ENCODE measurements around the gene STXBP4.

STXBP4 gene

DNA sequence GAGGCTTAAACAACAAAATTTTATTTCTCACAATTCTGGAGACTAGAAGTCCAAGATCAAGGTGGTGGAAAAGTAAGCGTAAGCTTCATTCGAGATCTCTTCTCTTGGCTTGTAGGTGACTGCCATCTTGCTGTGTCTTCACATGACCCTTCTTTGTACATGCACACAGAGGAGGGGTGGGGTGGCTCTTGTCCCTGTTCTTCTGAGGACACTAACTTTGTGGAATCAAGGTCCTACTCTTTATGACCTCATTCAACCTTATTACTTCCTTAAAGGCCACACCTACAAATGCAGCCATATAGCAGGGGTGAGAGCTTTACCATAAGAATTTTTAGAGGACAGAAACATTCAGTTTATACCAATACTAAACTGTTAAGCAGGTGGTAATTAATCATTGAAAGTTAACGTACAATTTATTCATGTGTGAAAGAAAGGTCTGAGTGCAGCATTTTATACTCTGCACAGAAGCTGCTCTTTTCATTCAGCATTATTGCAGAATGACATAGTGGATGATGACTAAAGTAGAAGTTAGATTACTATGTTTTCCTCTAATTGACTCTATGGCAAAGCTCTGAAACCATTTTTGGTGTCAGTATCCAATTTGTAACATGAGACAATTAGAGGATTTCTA lies 156.3 kb downstream of the STXBP4 start:
- DNase-seq = no peak

DNA sequence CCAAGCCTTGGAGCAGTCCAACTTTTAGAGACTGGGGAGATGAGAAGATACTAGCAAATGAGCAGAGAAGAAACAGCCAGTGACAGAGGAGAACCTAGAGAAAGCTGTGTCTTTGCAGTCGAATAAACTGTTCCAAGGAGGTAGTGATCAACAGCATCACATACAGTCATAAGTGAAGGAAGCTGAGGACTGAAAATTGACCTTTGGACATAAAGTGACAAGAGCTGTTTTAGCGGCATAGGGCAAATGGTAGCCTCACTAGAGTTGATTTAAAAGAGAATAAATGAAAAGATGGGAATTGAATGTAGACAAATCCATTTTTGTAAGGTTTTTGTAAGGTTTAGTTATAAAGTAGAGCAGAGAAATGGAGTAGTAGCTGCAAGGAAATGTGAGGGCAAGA lies 165.0 kb downstream of the STXBP4 start:
- DNase-seq = no peak

DNA sequence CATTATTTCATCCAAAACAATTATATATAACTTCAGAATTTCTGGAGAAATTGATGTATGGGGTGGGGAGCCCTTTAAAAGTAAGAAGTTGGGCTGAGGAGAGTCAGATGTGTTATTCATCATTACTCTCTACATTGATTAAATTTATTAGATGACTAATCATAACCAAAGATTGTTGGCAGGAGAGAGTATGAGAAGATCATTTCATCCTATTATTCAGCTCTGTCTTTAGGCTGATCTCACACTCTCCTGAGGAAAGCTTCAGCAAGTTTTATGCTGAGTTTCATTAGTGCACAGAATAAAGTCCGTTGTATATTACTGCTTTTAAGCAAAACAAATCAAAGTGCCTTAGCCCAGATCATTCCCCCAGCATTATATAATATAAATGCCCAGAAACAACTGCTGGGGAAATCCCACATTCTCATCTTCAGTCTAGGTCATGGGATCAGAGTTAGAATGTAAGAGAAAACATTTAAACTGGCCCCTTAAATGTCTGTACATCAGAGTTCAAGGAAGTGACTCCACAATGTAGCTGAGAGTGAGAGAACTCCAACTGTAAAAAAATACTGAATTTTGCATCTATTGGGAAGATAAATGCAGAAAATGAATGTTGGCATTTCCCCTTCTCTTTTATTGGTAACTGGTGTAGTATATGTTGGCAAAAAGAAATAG lies 166.1 kb downstream of the STXBP4 start:
- no peak for DNase-seq

DNA sequence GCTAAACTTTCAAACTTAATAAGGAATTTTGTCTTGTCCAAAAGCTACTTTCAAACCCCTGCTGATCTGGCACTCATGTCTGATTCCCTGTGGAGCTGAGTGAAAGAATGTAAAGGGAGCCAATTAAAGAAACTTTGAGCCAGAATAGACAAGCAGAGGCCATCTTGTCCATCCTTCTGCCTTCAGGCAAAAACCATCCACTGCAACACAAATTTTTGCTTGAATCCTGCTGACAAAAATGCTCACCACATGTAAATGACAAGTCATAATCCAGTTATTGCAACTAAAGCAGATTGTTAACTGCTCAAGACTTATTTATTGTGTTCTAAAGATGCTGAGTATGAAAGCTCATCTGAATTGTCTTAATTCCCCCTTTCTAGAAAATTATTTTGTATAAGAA lies 172.2 kb downstream of the STXBP4 start:
- no peak for DNase-seq

DNA sequence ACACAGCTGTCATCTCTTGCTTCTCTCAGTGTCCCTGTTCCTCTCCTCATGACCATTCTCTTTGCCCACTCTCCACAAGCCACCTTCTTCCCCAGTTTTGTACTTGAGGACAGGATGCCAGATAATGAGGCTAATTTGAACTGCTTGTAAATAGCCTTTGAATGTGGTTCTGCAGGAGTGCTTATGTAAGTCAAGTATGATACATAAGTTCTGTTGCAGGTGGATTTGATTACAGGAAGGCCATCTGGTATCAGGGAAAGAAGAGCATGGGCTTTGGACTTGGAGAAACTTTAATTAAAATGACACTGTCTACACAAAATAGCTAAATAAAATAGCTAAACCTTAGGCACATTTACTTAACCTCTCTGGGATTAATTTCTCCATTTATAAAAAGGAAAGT lies 176.0 kb downstream of the STXBP4 start:
- DNase-seq = peak; percentile 32

DNA sequence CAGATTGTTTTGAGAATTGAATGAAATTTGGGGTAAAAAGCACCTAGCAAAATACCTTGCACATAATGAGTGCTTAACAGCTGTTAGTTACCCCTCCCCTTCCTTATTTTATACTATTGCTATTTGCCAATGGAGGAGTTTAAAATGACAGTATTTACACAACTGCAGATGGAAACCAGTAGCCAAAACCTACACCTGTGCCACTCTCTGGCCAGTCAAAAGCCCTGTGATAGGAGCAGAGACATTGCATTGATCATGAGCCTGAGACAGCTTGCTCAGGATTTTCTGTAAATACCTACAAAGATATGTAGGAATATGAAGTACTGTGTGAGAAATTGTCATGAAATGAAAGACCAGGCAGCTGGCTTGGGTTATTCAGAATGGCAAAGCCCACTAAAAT lies 180.9 kb downstream of the STXBP4 start:
- DNase-seq = no peak

DNA sequence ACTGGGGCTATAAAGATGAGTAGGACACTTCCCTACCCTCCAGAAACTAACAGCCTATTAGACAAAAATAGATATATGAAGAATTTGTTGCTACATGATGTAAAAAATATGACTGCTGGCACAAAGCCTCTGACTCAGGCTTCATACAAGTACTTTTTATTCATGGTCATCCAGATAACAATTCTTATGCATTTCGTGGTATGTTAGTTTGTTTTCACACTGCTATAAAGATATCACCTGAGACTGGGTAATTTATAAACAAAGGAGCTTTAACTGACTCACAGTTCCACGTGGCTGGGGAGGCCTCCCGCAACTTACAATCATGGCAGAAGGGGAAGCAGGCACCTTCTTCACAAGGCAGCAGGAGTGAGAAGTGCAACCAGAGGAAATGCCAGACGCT lies 183.7 kb downstream of the STXBP4 start:
- no peak for DNase-seq

DNA sequence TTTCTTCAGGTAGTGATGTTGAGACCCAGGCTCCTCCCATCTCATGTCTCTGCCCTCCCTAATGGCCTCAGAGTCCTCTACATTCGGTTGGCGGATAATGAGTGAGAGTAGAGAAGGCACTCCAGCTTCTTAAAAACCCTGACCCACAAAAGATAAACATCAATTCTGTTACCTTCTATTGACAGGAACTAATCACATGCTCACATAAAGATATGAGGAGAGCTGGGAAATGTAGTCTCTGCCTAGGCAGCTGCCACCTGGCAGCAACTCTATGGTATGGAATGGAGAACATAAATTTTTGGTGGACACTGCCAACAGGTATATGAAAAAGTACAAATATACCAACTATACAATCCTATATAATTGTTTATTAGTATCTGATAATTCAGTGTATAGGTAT lies 185.5 kb downstream of the STXBP4 start:
- DNase-seq = peak; percentile 56

DNA sequence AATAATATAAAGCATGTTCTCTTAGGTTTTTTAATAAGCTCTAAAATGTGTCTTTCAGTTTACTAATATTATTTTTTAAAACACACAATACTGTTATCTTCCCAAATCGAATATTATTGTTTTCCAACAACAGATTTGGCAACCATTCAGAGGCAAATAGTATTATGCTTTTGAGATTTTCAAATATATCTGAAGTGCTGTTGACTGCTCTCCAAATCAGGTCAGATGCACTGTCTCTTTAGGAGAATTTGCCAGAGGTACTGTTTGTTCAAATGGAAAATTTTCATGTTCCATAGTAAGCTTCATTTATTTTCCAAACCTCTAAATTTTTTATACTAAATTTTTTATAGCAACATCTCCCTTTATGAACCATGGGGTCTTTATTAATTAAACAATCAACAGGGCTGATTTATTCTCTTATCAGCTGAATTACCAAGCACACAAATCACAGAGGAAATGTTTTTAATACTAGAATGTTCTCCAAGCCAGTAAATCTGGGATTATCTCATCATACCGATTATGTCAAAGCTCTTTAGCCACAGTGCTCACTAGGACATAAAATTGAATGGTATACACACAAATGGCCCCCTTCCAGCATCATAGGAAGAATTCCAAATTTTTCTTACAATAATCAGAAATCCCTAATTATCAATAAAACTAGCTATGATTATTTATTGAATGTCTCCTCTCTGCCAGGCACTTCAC lies 187.4 kb downstream of the STXBP4 start:
- DNase-seq = no peak

DNA sequence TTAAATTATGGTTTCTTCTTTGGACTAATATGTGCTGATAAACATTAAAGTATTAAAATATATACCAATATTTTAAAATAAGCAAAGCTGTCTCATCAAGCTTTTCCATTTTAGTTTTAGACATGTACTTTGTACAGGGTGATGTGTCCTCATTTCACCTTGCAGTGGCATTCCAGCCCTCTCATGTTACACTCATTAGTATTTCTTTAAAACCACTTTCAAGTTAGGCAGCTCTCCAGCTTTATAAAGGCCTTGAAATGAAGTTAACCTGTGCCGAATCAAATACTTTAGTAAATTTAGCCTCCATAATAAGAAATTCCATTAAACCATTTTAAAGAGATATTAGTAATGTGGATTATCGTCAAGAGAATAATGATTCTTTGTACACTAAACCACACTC lies 188.6 kb downstream of the STXBP4 start:
- DNase-seq = no peak

DNA sequence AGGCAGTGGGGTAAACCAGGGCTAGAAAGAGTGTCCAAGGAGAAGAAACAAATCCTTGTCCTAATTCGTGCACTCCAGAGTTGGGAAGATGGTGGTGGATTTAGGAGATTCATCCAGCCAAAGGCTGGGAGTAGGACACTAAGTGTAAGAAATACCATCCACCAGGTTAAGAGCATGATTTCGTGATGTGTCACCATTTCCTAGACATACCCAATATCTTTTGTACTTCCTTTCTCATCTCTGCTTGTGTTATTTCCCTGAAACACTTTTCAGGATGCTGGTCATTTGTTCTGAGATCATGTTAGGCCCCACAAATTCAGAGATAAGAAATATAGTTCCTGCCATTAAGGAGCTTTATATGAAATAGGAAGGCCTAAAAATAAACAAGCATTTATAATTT lies 189.9 kb downstream of the STXBP4 start:
- no peak for DNase-seq

DNA sequence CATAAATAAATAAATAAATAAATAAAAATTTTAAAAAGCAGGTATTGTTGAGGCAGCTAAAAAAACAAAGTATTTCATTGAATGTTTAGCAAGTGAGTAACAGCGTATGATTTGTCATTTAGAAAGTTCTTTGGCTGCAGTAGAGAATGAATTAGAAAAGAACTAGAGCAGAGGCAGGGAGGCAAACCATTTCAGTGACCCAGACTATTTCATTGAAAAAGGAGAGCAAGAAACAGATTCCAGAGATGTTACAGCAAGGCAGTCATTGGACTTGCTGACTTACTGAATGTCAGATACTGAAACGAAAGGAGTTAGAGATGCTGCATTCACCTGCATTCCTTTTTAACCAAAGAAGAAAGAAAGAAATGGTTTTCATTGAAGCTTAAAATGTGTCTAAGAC lies 190.7 kb downstream of the STXBP4 start:
- no peak for DNase-seq

DNA sequence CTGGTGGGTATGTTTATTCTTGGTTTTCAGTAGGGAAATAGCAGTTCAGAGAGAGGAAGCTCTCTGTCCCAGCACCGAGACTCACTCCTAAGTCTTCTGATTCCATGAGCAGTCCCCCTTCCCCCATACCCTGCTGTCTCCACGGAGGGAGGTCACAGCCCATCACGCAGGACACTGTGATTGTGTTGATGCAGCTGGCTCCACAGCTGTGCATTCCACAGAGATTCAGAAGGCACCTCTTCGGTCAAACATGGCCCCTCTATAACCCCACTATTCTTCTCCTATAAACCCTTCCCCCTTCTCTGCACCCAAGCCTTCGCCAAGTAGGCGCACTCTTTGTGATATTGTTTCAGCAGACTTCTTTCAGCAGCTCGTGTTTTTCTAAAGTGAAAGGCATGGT lies 191.9 kb downstream of the STXBP4 start:
- no peak for DNase-seq

DNA sequence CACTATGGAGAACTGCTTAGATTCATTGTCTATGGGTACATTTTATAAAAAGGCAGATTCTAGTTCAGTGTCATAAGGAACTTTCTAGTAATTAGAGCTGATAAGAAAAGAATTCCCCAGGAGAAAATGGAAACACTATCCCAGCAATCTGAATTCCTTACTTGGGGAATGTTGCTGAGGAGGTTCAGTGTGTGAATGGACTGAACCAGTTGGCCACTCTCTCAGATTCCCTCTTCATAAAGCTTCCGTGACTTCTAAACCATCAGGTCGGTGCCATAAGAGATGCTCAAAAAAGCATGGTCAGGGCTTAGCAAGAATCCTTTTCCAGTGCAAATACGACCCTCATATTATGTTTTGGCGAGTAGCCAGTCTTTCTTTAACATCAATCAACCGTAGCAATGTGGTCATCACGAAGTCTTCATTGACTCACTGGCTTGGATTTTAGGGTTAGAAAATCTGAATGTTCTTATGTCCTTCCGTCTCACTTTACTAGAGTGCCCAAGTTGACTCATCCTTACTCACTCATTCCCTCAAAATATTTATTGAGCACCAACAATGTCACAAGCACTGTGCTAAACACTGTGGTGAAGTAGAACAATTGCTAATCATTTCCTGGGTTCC lies 193.5 kb downstream of the STXBP4 start:
- DNase-seq = no peak

DNA sequence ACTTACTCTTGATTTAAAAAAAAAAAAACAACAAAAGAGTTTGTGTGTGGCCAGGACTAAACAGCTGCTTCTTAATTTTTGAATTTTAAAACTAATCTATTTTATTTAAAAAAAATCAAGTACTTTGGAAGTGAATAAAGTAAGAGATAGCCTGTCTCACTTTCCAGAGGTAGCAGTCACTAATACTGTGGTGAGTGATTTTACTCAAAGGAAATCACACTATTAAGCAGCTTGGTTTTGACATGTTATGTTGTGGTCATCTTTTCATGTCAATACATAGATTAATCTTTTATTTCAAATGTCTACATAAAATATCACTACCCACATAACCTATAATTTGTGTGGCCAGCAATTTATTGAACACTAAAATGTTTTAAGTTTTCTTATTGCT lies 194.0 kb downstream of the STXBP4 start:
- no peak for DNase-seq

DNA sequence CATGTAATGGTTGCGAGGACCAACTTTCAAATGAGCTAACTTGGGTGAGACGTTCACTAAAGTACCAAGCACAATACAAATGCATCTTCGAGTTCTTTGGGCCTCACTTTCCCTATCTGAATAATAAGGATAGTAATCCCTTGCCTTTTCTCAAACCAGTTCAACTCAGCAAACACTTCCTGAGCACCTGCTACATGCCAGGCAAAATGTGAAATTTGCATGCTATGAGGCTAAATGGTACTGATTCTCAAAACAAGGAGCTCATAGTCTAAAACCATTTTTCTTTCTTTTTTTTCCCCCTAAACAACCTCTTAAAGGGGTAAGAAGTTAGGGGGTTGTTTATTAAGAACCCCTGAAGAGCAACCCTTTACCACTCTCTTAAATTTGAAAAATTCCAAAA lies 194.8 kb downstream of the STXBP4 start:
- no peak for DNase-seq

DNA sequence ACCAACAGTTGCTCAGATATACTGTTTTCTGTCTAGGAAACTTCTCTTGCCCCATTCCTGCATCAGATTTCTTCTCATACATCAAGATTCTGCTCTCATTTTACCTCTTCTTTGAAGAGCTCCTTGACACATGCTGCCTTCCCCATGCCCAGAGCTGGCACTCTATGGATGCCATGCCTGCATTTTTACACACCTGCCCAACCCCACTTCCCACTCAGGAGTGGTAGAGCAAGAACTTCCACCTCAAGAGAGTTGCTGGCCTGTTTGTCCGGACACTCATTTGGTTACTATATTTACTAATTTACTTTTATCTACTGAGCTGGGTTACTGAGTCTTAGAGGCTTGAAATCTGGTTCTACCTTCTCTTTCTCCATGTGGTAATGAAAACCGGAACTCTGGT lies 197.9 kb downstream of the STXBP4 start:
- DNase-seq = no peak

DNA sequence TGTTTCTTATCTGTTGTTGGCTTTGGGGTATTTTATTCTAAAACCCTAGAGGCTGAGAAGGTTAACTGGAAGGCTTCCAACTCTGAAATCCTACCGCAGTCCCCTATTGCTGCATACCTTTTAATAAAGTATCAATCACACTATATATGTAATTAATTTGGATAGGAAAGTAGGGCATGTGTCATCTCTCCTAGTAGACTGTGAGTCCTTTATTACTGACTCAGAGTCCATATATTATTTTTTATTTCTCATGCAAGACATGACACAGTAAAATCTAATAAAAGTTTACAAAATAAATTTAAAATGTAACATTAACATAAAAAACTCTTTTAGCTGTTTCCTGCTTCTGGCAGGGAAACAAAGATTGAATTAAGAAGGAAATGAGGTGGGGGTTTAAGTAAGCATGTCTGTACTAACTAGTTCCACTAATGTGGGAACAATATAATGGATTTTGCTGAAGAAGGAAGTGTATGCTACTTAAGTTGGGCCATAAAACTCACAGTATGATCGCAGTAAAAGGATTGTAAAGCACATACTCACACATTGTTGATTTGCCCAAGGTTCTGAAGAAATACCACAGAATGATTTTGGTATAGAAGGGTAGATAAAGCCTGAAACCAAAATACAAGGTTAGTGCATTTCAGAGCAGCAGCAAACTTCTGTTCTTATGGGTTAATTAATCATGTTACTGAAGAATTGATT lies 198.6 kb downstream of the STXBP4 start:
- DNase-seq = no peak

DNA sequence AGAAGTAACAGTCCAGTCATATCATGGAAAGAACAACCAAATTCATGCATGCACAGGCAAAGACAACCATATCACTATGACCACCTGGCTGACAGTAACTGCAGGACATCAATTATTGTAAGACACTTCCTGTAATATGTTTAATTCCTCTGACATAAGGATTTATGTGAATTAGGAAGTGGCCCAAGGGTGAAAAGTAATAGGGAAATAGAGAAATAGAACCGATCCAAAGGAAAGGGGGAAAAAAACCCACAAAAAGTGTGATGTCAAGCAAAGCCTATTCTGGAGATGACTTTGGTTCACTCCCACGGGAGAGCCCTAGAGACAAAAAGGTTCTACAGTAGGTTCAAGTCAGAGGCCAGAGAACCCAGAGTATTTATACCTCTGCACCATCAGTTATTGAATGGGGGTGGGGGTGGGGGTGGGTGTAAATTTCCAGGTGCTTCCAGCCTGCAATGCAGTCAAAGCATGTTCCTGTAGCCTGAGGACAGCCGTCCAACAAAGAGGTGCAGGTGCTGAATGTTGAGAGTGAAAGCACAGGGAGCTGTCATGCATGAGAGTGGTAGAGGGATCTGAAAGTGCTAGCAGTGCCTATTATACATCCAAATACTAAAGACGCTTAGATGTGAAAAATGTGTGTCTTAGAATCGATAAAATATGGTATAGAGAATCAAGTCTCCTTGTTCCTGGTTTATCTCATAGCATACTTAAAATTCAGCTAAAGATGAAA lies 200.6 kb downstream of the STXBP4 start:
- DNase-seq = no peak

DNA sequence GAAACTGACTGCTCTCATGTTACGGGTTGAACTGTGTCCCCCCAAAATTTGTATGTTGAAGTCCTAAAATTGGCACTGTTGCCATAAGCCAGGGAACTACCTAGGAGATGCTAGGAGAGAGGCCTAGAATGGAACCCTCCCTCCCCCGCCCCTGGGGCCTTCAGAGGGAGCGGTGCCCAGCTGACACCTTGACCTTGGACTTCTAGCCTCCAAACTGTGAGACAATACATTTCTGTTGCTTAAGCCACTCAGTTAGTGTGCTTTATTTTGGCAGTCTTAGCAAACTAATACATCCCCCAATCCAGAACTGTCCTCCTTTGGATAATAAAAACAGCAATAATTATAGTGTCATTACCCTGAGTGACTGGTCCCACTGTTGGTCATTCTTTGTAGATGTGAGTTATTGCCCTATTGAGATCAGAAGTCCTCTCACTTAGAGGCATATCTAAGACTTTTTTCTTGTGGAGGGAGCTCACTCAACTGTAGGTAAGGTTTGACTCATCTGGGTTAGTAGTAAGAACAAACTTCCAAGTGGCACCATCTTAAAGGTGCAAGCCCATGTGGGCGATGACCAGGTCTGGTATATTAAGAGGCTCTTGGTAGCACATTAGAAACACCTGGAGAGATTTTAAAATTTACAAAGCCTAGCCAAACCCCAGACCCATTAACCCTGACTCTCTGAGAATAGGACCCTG lies 203.2 kb downstream of the STXBP4 start:
- DNase-seq = no peak

DNA sequence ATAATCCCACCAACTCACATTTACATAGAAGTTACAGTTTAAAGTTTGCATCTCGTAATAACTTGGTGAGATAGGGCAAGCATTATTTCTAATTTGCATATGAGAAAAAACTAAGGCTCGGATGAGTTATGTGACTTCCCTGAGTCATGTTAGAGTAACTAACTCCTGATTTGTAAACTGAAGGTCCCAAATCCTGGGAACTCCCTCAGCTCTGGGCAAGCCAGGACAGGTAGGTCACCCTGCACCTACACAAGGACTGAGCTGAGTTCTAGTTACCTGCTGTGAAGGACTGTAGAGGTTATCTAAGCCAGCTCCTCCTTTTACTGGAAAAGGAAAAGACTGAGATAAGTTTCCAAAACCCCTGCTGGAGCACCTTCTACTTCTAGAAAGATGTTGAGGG lies 204.0 kb downstream of the STXBP4 start:
- no peak for DNase-seq

DNA sequence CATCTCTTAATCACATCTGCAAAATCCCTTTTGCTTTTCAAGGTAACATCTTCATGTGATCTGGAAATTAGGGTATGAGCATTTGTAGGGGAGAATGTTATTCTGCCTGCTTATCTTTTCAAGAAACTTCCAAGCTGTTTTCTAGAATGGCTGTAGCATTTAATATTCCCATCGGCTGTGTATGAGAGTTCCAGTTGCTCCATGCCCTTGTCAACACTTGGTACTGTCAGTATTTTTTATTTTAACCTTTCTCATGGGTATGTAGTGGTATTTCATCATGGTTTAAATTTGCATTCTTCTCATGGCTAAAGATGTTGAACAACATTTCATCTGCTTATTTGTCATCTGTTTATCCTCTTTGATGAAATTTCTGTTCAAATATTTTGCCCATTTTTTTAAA lies 205.6 kb downstream of the STXBP4 start:
- no peak for DNase-seq

Measured in NCI-H510A (cell line).